ENCODE data around the gene SH3RF3. TPM values are rescaled to one million over a fixed set of nuclear protein-coding genes. Genes with fewer than 3 reads are reported as not detected.

The SH3RF3 gene
- total and polyA plus RNA-seq, 9 of the 15 experiments (the other 6 are each of a cell fraction or from before 2014, with no cell fraction given) = 0.02 TPM; not detected in 8

- intact Hi-C loops (cut with micrococcal nuclease) (no loop called here), in situ Hi-C loops (cut with MboI) (no loop called here)
- no peaks in the 10 kb centered on the region for H3K36me3 ChIP-seq (ENCODE audit: control insufficient read depth, insufficient read depth, low read length)
- H3K27me3 ChIP-seq (ENCODE audit: control insufficient read depth in 2 of 2, insufficient read depth in 2 of 2, low read length in 2 of 2) = peaks cover 12 to 57% of the 10 kb centered on the region in 2 experiments; a peak in 4 of 5 replicates
- no peak for DNase-seq (ENCODE audit: extremely low read depth in 1 of 4, low spot score in 3 of 4)
- WGBS (ENCODE audit: insufficient coverage, low coverage, missing lambda C conversion rate) = 0% methylated on average over 2 of the region's 2 CpGs
- no peak overlapping the region for H2AFZ ChIP-seq (ENCODE audit: low read depth, low read length)
- FAIRE-seq = no peak
- no peaks in the 10 kb centered on the region for H3K9me3 ChIP-seq (replicated peaks; ENCODE audit: control insufficient read depth, insufficient read depth, low read depth, low read length)
- H3K79me2 ChIP-seq (ENCODE audit: control insufficient read depth, insufficient read depth, low read length) = no peaks in the 10 kb centered on the region
- no TSS peak for BruUV-seq (replicated peaks)
- H3K9me1 ChIP-seq (ENCODE audit: control insufficient read depth, insufficient read depth, low read length) = no peaks in the 10 kb centered on the region
- H3K27ac ChIP-seq (ENCODE audit: extremely low read depth, low read depth, low read length) = no peak overlapping the region
- CTCF ChIA-PET (ENCODE audit: low intra/inter-chr PET ratio) = no interaction called here
- H3K9ac ChIP-seq (ENCODE audit: insufficient read depth in 1 of 2, low read depth in 2 of 2, low read length in 2 of 2) = no peak overlapping the region
- H3K4me1 ChIP-seq (replicated peaks in 1 of 2; ENCODE audit: control insufficient read depth in 2 of 2, insufficient read depth in 2 of 2, low read length in 2 of 2) = no peaks in the 10 kb centered on the region
- no peaks in the 10 kb centered on the region for H4K20me1 ChIP-seq (replicated peaks; ENCODE audit: control insufficient read depth, insufficient read depth, low read length)
- no peak overlapping the region for H3K4me2 ChIP-seq (ENCODE audit: insufficient read depth, low read length)
- POLR2A ChIA-PET = interaction anchor here (0.6 to 1.2 kb wide), 3 partner anchors 18 to 195 kb away, joined by 3 to 5 read pairs (median 4); no protein-coding TSS in a partner anchor
- no peak overlapping the region for H3K4me3 ChIP-seq
- no peak for ATAC-seq
- TF ChIP-seq U2AF2 (optimal IDR thresholded peaks at IDR 0.05; ENCODE audit: low read depth, low read length) (no peak), TEAD1 (CRISPR knock-in tag; IDR thresholded peaks at IDR 0.05) (no peak), TFE3 (CRISPR knock-in tag; IDR thresholded peaks at IDR 0.05) (no peak), FOXK2 (conservative IDR thresholded peaks at IDR 0.05 in 1 of 2, IDR thresholded peaks at IDR 0.05 in 1 of 2; ENCODE audit: low read depth in 2 of 2) (no peak), TBL1XR1 (IDR thresholded peaks at IDR 0.05; ENCODE audit: low read length in 2 of 2) (no peak), STAT5B (CRISPR knock-in tag; IDR thresholded peaks at IDR 0.05) (no peak), HMGN3 (IDR thresholded peaks at IDR 0.05; ENCODE audit: borderline replicate concordance, extremely low read depth, insufficient read length, low read depth, low read length) (no peak), SAFB (IDR thresholded peaks at IDR 0.05; ENCODE audit: borderline replicate concordance, low read depth, low read length) (no peak), ZKSCAN1 (IDR thresholded peaks at IDR 0.05; ENCODE audit: low read depth, low read length) (no peak), FOXJ2 (tag; IDR thresholded peaks at IDR 0.05) (no peak), NCOA2 (IDR thresholded peaks at IDR 0.05; ENCODE audit: partially characterized antibody in 2 of 2) (no peak), NELFE (IDR thresholded peaks at IDR 0.05; ENCODE audit: insufficient read depth, insufficient read length) (no peak), ATF6 (CRISPR knock-in tag; IDR thresholded peaks at IDR 0.05) (no peak), GABPB2 (CRISPR knock-in tag; conservative IDR thresholded peaks at IDR 0.05) (no peak), HBP1 (CRISPR knock-in tag; IDR thresholded peaks at IDR 0.05) (no peak), HOMEZ (CRISPR knock-in tag; IDR thresholded peaks at IDR 0.05) (no peak), EP400 (IDR thresholded peaks at IDR 0.05) (no peak)
These were observed 97.1 kb downstream of the SH3RF3 start for GRCh38 chr2:109226128-109226527.
